OCI-LY3 (cell line): ENCODE results near the gene THOC6.

Experiments
- H2AFZ ChIP-seq: fragments of 200-600, 300-600 bp; shearing (Covaris generic); 2 replicates; pipeline ENCODE4 v1.6.0; 2014; ENCODE audit warnings: antibody characterized with exemption, low read depth, low read length
- H3K27ac ChIP-seq: fragments of 200-600, 300-600 bp; sonication (generic); 2 replicates; pipeline ENCODE4 v1.5.1; 2014; ENCODE audit warnings: mild to moderate bottlenecking, low read length, moderate library complexity, mixed read lengths
- H3K27me3 ChIP-seq: fragments of 200-600, 300-600 bp; sonication (generic); 2 replicates; pipeline ENCODE4 v1.6.1; 2014; ENCODE audit warnings: low read depth, low read length, mixed read lengths
- H3K36me3 ChIP-seq: fragments of 200-600, 300-600 bp; sonication (generic); replicated peaks from 2 replicates; pipeline ENCODE3; 2014; ENCODE audit warnings: low read depth, low read length, mixed read lengths
- H3K4me1 ChIP-seq: fragments of 300-600, 200-600 bp; sonication (generic); 2 replicates; pipeline ENCODE4 v1.6.1; 2014; ENCODE audit warnings: low read length, mixed read lengths
- H3K4me2 ChIP-seq: fragments of 200-600, 300-600 bp; sonication (generic); 2 replicates; pipeline ENCODE4 v1.6.1; 2014; ENCODE audit warnings: low read length, mixed read lengths
- H3K4me3 ChIP-seq: fragments of 300-600, 200-600 bp; sonication (generic); 2 replicates; pipeline ENCODE4 v1.5.1; 2014; ENCODE audit warnings: antibody characterized with exemption, mild to moderate bottlenecking, low read length, moderate library complexity
- H3K79me2 ChIP-seq: fragments of 300-600, 200-600 bp; shearing (Covaris generic); 2 replicates; pipeline ENCODE4 v1.6.1; 2014; ENCODE audit warnings: mild to moderate bottlenecking, low read length, mixed read lengths
- H3K9ac ChIP-seq: fragments of 300-600, 200-600 bp; shearing (Covaris generic); 2 replicates; pipeline ENCODE4 v1.6.0; 2014; ENCODE audit warnings: mild to moderate bottlenecking, low read length, moderate library complexity
- H3K9me3 ChIP-seq: fragments of 200-600, 300-600 bp; shearing (Covaris generic); 2 replicates; pipeline ENCODE4 v1.6.1; 2014; ENCODE audit warnings: low read length, mixed read lengths; ENCODE audit not compliant: insufficient read depth
- H4K20me1 ChIP-seq: fragments of 200-600, 300-600 bp; sonication (generic); 2 replicates; pipeline ENCODE4 v1.6.1; 2016; ENCODE audit warnings: low read length, mixed read lengths; ENCODE audit not compliant: insufficient read depth
- EZH2phosphoT487 ChIP-seq: fragments of 200-600 bp; shearing (Covaris generic); IDR thresholded peaks from 2 replicates; pipeline ENCODE4 v1.6.1; 2018; ENCODE audit warnings: antibody characterized with exemption, mixed run types, low read depth
- TF ChIP-seq, protein P1 (sequence below): fragments of 200-600, 300-600 bp; sonication (generic); IDR thresholded peaks from 2 replicates; pipeline ENCODE4 v1.5.1; 2014; ENCODE audit warnings: antibody characterized with exemption, low read length, low read depth

THOC6 gene

GRCh38 chr16:3035289-3035971 is 11.6 kb downstream of the THOC6 start:
- Histone ChIP-seq H3K4me1 (peaks cover 23% of the 10 kb centered on the region), H3K9me3 (no peaks in the 10 kb centered on the region), H3K4me3 (no peak overlapping the region), H3K27me3 (peaks cover 20% of the 10 kb centered on the region), H4K20me1 (no peaks in the 10 kb centered on the region), H3K4me2 (0 out of 2 replicates have a peak overlapping the region, but pooled peaks have one; percentile 41), H3K27ac (no peak overlapping the region), H3K9ac (no peak overlapping the region), H3K36me3 (no peaks in the 10 kb centered on the region), H2AFZ (no peak overlapping the region), H3K79me2 (no peaks in the 10 kb centered on the region)
- TF ChIP-seq, protein P1, sequence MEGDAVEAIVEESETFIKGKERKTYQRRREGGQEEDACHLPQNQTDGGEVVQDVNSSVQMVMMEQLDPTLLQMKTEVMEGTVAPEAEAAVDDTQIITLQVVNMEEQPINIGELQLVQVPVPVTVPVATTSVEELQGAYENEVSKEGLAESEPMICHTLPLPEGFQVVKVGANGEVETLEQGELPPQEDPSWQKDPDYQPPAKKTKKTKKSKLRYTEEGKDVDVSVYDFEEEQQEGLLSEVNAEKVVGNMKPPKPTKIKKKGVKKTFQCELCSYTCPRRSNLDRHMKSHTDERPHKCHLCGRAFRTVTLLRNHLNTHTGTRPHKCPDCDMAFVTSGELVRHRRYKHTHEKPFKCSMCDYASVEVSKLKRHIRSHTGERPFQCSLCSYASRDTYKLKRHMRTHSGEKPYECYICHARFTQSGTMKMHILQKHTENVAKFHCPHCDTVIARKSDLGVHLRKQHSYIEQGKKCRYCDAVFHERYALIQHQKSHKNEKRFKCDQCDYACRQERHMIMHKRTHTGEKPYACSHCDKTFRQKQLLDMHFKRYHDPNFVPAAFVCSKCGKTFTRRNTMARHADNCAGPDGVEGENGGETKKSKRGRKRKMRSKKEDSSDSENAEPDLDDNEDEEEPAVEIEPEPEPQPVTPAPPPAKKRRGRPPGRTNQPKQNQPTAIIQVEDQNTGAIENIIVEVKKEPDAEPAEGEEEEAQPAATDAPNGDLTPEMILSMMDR, result no peak
- TF ChIP-seq EZH2phosphoT487, result no peak

DNA sequence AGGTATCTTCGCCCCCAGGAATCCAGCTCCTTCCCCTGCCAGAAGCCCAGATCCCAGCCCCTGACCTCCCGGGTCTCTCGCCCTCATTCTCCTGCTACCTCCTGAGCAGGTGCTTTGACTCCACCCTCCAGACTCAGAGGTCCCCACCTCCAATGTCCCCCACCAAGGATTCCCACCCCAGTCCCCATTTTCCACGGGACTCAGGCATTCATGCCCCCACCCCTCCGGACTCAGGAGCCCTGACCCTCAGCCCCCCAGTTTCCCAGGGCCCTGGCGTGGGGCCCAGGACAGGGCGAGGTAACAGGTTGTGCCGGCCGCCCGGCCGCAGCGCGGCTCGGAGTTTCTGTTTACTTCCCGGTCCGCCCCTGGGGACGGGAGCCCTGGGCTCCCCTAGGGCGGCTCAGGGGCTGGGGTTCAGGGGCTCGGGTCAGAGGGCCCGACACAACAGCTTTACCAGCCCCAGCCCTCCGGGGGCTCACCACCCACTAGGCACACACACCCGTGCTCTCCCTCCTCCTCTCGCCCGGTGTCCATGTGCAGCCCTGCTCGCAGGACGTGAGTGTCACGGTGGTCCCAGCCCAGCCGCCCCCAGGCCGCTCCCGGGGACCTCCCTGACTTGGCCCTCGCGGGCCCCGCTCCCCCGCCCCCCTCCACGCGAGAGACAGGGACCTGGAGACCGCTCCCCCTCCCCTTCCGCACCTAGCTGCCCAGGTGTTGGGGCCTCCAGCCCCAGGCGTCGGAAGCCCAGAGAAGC is 12.3 kb downstream of the THOC6 start:
- Histone ChIP-seq H3K4me1 (peaks cover 23% of the 10 kb centered on the region), H3K4me2 (peak overlapping the region; percentile 41), H3K27ac (no peak overlapping the region), H2AFZ (no peak overlapping the region), H3K79me2 (no peaks in the 10 kb centered on the region), H3K4me3 (peak overlapping the region; percentile 51), H3K9me3 (no peaks in the 10 kb centered on the region), H4K20me1 (no peaks in the 10 kb centered on the region), H3K36me3 (no peaks in the 10 kb centered on the region), H3K27me3 (peaks cover 20% of the 10 kb centered on the region), H3K9ac (no peak overlapping the region)
- TF ChIP-seq EZH2phosphoT487, result no peak
- TF ChIP-seq, protein P1, result no peak

GRCh38 chr16:3036726-3037315 is 13.0 kb downstream of the THOC6 start, which contains the start of gene BICDL2:
TSS of gene BICDL2 (minus strand) at chr16:3036944. CDS start at chr16:3035496, 1,448 bp downstream.
- no peaks in the 10 kb centered on the region for H3K9me3 ChIP-seq
- H3K36me3 ChIP-seq, result no peaks in the 10 kb centered on the region
- peak within 1 kb of the TSS; percentile 41 for H3K4me2 ChIP-seq
- H3K27ac ChIP-seq, result no peak within 1 kb of the TSS
- no peak within 1 kb of the TSS for H3K9ac ChIP-seq
- no peaks in the 10 kb centered on the region for H4K20me1 ChIP-seq
- H3K4me3 ChIP-seq, result peak within 1 kb of the TSS; percentile 51
- TF ChIP-seq, protein P1, result no peak
- TF ChIP-seq EZH2phosphoT487, result no peak
- H3K27me3 ChIP-seq, result peaks cover 20% of the 10 kb centered on the region
- H3K79me2 ChIP-seq, result no peaks in the 10 kb centered on the region
- no peak within 1 kb of the TSS for H2AFZ ChIP-seq
- peaks cover 20% of the 10 kb centered on the region for H3K4me1 ChIP-seq

- no peak overlapping the region for H3K27ac ChIP-seq
- H2AFZ ChIP-seq, result no peak overlapping the region
- no peaks in the 10 kb centered on the region for H3K9me3 ChIP-seq
- H3K27me3 ChIP-seq, result peaks cover 20% of the 10 kb centered on the region
- peaks cover 6% of the 10 kb centered on the region for H3K4me1 ChIP-seq
- H3K4me2 ChIP-seq, result no peak overlapping the region
- no peak overlapping the region for H3K9ac ChIP-seq
- H3K4me3 ChIP-seq, result no peak overlapping the region
- no peak for TF ChIP-seq EZH2phosphoT487
- TF ChIP-seq, protein P1, result no peak
- H3K79me2 ChIP-seq, result no peaks in the 10 kb centered on the region
- no peaks in the 10 kb centered on the region for H4K20me1 ChIP-seq
- H3K36me3 ChIP-seq, result no peaks in the 10 kb centered on the region
These were observed 14.4 kb downstream of the THOC6 start for GRCh38 chr16:3038256-3038655.
